T-helper 1 cell treated with Interleukin-12 subunit alpha and Interleukin-12 subunit beta and Interleukin-4 antibody, amounts not matched to agents 30 ng/mL and 1 ng/mL, for 36 hours (primary cell): ENCODE measurements around the gene HAGHL. TPM values are rescaled to one million over a fixed set of nuclear protein-coding genes. Genes with fewer than 3 reads are reported as not detected.
"Not testable (repeated sequence)": the region's sequence is repeated elsewhere in the genome, so short reads cannot be mapped to it uniquely, and the experiment has no call there.

Experiments used
- intact Hi-C: fragments of 100-400 bp; cut with micrococcal nuclease; formaldehyde crosslinking; loops from one replicate; pipeline ENCODE4 v1.15.1; 2024
- total RNA-seq: library from RNA; stranded (reverse); gene quantifications from 2 replicates; pipeline ENCODE4 v1.2.3, GENCODE V29; 2022

The HAGHL gene
- total RNA-seq, 1 donor from 2014 or later: 5.1 TPM

DNA sequence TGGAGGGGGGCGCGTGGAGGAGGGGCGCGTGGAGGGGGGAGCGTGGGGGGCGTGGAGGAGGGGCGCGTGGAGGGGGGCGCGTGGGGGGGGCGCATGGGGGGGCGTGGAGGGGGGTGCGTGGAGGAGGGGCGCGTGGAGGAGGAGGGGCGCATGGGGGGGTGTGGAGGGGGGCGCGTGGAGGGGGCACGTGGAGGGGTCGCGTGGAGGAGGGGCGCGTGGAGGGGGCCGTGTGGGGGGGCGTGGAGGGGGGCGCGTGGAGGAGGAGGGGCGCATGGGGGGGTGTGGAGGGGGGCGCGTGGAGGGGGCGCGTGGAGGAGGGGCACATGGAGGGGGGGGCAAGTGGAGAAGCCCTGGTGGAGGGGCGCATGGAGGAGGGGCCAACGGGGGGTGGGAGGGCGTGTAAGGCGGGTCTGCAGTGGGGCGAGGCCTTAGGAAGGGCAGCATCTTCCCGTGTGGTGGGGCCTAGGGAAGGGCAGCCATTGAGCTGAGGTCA lies 40.9 kb downstream of the HAGHL start:
- intact Hi-C loops: no loop called here

GRCh38 chr16:768428-768827 lies 41.5 kb downstream of the HAGHL start:
- intact Hi-C loops: no loop called here

DNA sequence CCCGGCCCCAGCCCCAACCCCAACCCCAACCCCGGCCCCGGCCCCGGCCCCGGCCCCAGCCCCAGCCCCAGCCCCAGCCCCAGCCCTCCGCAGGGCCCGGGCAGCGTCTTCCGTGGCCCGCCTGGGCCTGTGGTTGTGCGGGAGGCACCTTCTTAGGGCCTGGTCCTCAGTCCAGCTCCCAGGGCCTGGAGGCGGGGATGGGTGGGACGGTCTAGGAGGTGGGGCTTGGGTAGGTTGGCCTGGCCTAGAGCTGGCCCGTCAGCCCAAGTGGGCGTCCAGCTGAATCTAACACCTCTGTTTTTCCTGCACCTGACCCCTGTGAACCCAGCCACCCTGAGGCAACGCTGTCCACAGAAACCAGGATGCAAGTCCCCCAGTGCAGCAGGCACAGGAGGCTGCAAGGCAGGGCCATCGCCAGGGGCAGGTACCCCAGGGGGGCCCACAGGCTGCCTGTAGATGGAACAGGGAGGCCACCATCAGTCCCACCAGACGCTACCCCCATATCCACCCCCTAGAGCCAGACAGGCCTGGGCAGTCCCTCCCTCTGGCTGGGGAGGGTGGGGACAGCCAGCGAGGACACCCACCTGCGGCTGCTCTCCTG lies 42.4 kb downstream of the HAGHL start:
- intact Hi-C loops: no loop called here

DNA sequence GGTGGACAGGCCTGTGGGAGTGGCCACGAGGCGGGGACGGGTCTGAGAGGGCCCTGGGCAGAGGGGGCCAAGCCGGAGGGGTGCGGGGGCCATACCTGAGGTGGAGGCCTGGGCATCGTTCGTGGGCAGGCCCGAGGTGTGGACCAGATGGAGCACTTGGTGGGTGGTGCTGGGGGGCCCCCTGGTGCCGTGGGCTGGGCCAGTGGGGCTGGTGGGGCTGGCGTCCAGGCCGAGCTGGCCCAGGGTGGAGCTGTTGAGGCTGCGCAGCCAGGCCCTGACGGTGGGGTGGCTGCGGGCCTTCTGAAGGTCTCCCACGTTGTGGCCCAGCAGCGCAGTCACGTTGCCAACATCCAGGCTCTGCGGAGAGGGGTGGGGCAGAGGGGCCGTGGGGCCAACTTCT lies 43.0 kb downstream of the HAGHL start:
- intact Hi-C loops: no loop called here

DNA sequence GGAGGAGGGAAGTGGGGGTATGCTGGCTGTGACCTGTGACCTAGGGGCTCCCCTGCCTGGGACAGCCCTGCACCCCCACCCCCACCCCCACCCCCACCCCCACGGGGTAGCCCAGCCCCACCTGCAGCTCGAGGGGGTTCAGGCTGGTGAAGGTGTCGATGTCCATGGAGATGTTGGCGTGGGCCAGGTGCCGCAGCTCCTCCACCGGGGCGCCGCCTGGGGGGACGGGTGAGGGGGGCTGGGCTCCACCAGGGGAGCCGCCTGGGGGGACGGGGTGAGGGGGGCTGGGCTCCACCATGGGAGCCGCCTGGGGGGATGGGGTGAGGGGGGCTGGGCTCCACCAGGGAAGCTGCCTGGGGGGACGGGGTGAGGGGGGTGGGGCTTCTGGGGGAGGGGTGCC lies 43.5 kb downstream of the HAGHL start:
- intact Hi-C loops: no loop called here

- intact Hi-C loops: no loop called here
Observed at GRCh38 chr16:772959-773358, 46.1 kb downstream of the HAGHL start.

- intact Hi-C loops: no loop called here
Observed at GRCh38 chr16:774086-775001, 47.4 kb downstream of the HAGHL start.

GRCh38 chr16:775236-775796 lies 48.4 kb downstream of the HAGHL start:
- intact Hi-C loops: no loop called here

GRCh38 chr16:776298-776697 lies 49.4 kb downstream of the HAGHL start:
- intact Hi-C loops: not testable (repeated sequence)

- intact Hi-C loops: no loop called here
Observed at GRCh38 chr16:776824-777223, 49.9 kb downstream of the HAGHL start.

DNA sequence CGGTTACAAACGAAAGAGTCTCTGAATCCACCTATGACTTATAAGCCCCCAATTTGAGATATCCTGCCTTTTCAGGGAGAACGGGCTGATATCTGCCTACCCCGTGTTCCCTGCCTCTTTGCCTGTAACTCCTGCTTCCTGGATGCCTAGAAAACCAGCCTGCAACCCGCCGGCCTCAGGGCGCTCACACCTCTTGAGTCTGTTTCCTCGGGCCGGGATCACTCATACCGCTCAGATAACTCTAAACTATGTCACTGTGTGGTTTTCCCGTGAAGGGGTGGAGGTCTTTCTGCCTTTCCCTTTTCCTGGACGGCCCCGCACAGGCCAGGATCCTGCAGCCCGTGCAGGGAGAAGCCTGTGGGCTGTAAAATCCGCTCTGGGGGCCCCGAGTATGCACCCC lies 50.9 kb downstream of the HAGHL start:
- intact Hi-C loops: no loop called here

GRCh38 chr16:778447-778846 lies 51.5 kb downstream of the HAGHL start:
- intact Hi-C loops: no loop called here

GRCh38 chr16:778909-779527 lies 52.1 kb downstream of the HAGHL start:
- intact Hi-C loops: no loop called here

Other genes with a start within 250 kb of the HAGHL start
- gene CAPN15, start 199.4 kb upstream of the HAGHL start, total RNA-seq: 86.5 and 94.8 TPM in 2 replicates
- 0.10 TPM in 1 of 2 replicates, not detected in the other for gene PRR35, start 166.7 kb upstream of the HAGHL start, total RNA-seq
- 1.8 and 2.2 TPM in 2 replicates for gene NHLRC4, start 160.1 kb upstream of the HAGHL start, total RNA-seq
- 45.5 and 49.8 TPM in 2 replicates for gene PIGQ, start 157.1 kb upstream of the HAGHL start, total RNA-seq
- 16.2 and 17.6 TPM in 2 replicates for gene RAB40C, start 137.0 kb upstream of the HAGHL start, total RNA-seq
- 0.69 and 0.76 TPM in 2 replicates for gene WFIKKN1, start 96.1 kb upstream of the HAGHL start, total RNA-seq
- 79.2 and 85.0 TPM in 2 replicates for gene METTL26, start 90.8 kb upstream of the HAGHL start, total RNA-seq
- 19.3 and 27.5 TPM in 2 replicates for gene MCRIP2, start 85.3 kb upstream of the HAGHL start, total RNA-seq
- 52.9 and 53.6 TPM in 2 replicates for gene WDR90, start 77.7 kb upstream of the HAGHL start, total RNA-seq
- gene RHOT2, start 59.0 kb upstream of the HAGHL start, total RNA-seq: 136 and 155 TPM in 2 replicates
- gene RHBDL1, start 51.4 kb upstream of the HAGHL start, total RNA-seq: 0.98 and 2.0 TPM in 2 replicates
- 73.9 and 81.6 TPM in 2 replicates for gene STUB1, start 46.7 kb upstream of the HAGHL start, total RNA-seq
- 41.2 and 42.1 TPM in 2 replicates for gene JMJD8, start 42.8 kb upstream of the HAGHL start, total RNA-seq
- 18.0 and 18.5 TPM in 2 replicates for gene WDR24, start 36.7 kb upstream of the HAGHL start, total RNA-seq
- gene FBXL16, start 21.3 kb upstream of the HAGHL start, total RNA-seq: 8.0 and 8.2 TPM in 2 replicates
- gene METRN, start 12.0 kb upstream of the HAGHL start, total RNA-seq: 4.7 and 6.1 TPM in 2 replicates
- gene ANTKMT, start 6.0 kb upstream of the HAGHL start, total RNA-seq: 8.1 and 10.8 TPM in 2 replicates
- gene CCDC78, start 663 bp upstream of the HAGHL start, total RNA-seq: 1.7 and 2.4 TPM in 2 replicates
- 42.5 and 46.8 TPM in 2 replicates for gene CIAO3, start 13.9 kb downstream of the HAGHL start, total RNA-seq
- gene MSLN, start 33.6 kb downstream of the HAGHL start, total RNA-seq: not detected in 2 replicates
- 35.4 and 36.4 TPM in 2 replicates for gene RPUSD1, start 61.3 kb downstream of the HAGHL start, total RNA-seq
- gene CHTF18, start 61.5 kb downstream of the HAGHL start, total RNA-seq: 73.0 and 79.3 TPM in 2 replicates
- not detected in 2 replicates for gene GNG13, start 73.6 kb downstream of the HAGHL start, total RNA-seq
- 19.1 and 20.4 TPM in 2 replicates for gene LMF1, start 243.9 kb downstream of the HAGHL start, total RNA-seq